Measurements from ENCODE around the gene ITPRIPL1.

ITPRIPL1 gene

GRCh38 chr2:96361751-96362150 is 36.6 kb downstream of the ITPRIPL1 start:
- no peak for DNase-seq

DNA sequence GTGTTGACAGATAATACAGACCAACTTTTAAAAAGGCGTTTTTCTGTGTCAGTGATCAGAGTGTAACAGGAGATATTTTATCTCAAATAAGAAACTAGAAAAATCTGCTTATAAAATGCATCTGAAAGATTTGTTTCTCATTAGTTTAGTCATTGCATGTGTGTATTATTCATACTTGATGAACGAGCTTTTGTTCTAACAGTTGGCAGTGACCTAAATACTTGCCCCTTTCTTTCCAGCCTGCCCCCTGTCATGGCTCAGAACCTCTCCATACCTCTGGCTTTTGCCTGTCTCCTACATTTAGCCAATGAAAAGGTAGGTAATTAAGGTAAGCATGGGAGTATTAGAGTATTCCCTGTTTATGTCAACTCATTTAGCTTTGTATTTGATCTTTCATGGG is 44.1 kb downstream of the ITPRIPL1 start:
- no peak for DNase-seq

- DNase-seq, result no peak
Measured at GRCh38 chr2:96374211-96374951, 49.3 kb downstream of the ITPRIPL1 start.

All from AML-193 (cell line).